ENCODE results near the gene NSFL1C. TPM values are rescaled to one million over a fixed set of nuclear protein-coding genes. Genes with fewer than 3 reads are reported as not detected.

NSFL1C gene
- total RNA-seq, 2 experiments from 2014 or later: 67.2 to 67.9 TPM

- ATAC-seq: no peak
- TF ChIP-seq CTCF (IDR thresholded peaks at IDR 0.05): no peak
- H3K9me3 Mint-ChIP-seq: no peaks in the 10 kb centered on the region
- ChIA-PET CTCF (interaction anchor here (1.1 to 1.4 kb wide), 3 partner anchors 9 to 321 kb away, joined by 3 to 6 read pairs (median 4); no protein-coding TSS in a partner anchor), POLR2A (interaction anchor here (0.6 kb wide), 1 partner anchor 16 kb away, joined by 3 read pairs; no protein-coding TSS in a partner anchor)
- H3K36me3 Mint-ChIP-seq (ENCODE audit: low read depth): peaks cover 59% of the 10 kb centered on the region
- H3K4me1 Mint-ChIP-seq (ENCODE audit: low read depth): peaks cover 4% of the 10 kb centered on the region
- no peak overlapping the region for H3K27ac Mint-ChIP-seq
- DNase-seq: no peak
- intact Hi-C loops (cut with micrococcal nuclease): no loop called here
- H3K4me3 Mint-ChIP-seq: no peak overlapping the region
- H3K27me3 Mint-ChIP-seq: no peaks in the 10 kb centered on the region
These were observed 10.3 kb downstream of the NSFL1C start for GRCh38 chr20:1456300-1456699.

- Mint-ChIP-seq H3K4me3 (no peak overlapping the region), H3K4me1 (ENCODE audit: low read depth) (peaks cover under 1% of the 10 kb centered on the region), H3K27ac (no peak overlapping the region), H3K27me3 (no peaks in the 10 kb centered on the region), H3K36me3 (ENCODE audit: low read depth) (peaks cover 57% of the 10 kb centered on the region), H3K9me3 (no peaks in the 10 kb centered on the region)
- DNase-seq (no peak), ATAC-seq (no peak)
- CTCF ChIA-PET: interaction anchor here (1.9 to 6.0 kb wide), 2 partner anchors 13 to 15 kb away, joined by 4 to 36 read pairs; no protein-coding TSS in a partner anchor
- POLR2A ChIA-PET: interaction anchor here (1.3 kb wide), 1 partner anchor 16 kb away, joined by 3 read pairs; no protein-coding TSS in a partner anchor
- TF ChIP-seq CTCF (IDR thresholded peaks at IDR 0.05): no peak
- intact Hi-C loops (cut with micrococcal nuclease): no loop called here
These were observed 15.6 kb downstream of the NSFL1C start for GRCh38 chr20:1450926-1451491.

GRCh38 chr20:1449370-1449769, 17.3 kb downstream of the NSFL1C start:
- peaks cover 64% of the 10 kb centered on the region for H3K36me3 Mint-ChIP-seq (ENCODE audit: low read depth)

GRCh38 chr20:1448081-1448620, 18.5 kb downstream of the NSFL1C start:
- ChIA-PET POLR2A (interaction anchor here (1.1 to 1.3 kb wide), 2 partner anchors 13 to 18 kb away, joined by 4 to 5 read pairs; no protein-coding TSS in a partner anchor), CTCF (interaction anchor here (1.2 to 6.0 kb wide), 7 partner anchors 10 to 329 kb away, joined by 3 to 36 read pairs (median 6); partner anchors contain the start of gene NSFL1C)
- Mint-ChIP-seq H3K4me1 (ENCODE audit: low read depth) (no peaks in the 10 kb centered on the region), H3K4me3 (no peak overlapping the region), H3K9me3 (no peaks in the 10 kb centered on the region), H3K27me3 (no peaks in the 10 kb centered on the region), H3K27ac (no peak overlapping the region), H3K36me3 (ENCODE audit: low read depth) (peaks cover 61% of the 10 kb centered on the region)
- ATAC-seq (no peak), DNase-seq (no peak)
- intact Hi-C loops (cut with micrococcal nuclease): no loop called here
- TF ChIP-seq CTCF (IDR thresholded peaks at IDR 0.05): no peak

More at GRCh38 chr20:1449370-1449769, 17.3 kb downstream of the NSFL1C start:
- no peak overlapping the region for H3K27ac Mint-ChIP-seq
- ChIA-PET POLR2A (interaction anchor here (0.7 kb wide), 1 partner anchor 283 kb away, joined by 4 read pairs; no protein-coding TSS in a partner anchor), CTCF (interaction anchor here (2.1 to 6.0 kb wide), 3 partner anchors 11 to 54 kb away, joined by 6 to 36 read pairs (median 11); partner anchors contain the start of gene NSFL1C)
- H3K4me1 Mint-ChIP-seq (ENCODE audit: low read depth): no peaks in the 10 kb centered on the region
- intact Hi-C loops (cut with micrococcal nuclease): no loop called here
- no peaks in the 10 kb centered on the region for H3K27me3 Mint-ChIP-seq
- DNase-seq (no peak), ATAC-seq (no peak)
- no peak for TF ChIP-seq CTCF (IDR thresholded peaks at IDR 0.05)
- no peak overlapping the region for H3K4me3 Mint-ChIP-seq
- H3K9me3 Mint-ChIP-seq: no peaks in the 10 kb centered on the region

- no peak for DNase-seq
- no peak for TF ChIP-seq CTCF (IDR thresholded peaks at IDR 0.05)
- H3K27me3 Mint-ChIP-seq: no peaks in the 10 kb centered on the region
- ATAC-seq: no peak
- intact Hi-C loops (cut with micrococcal nuclease): no loop called here
- peaks cover 4% of the 10 kb centered on the region for H3K4me1 Mint-ChIP-seq (ENCODE audit: low read depth)
- POLR2A ChIA-PET: no interaction called here
- peaks cover 58% of the 10 kb centered on the region for H3K36me3 Mint-ChIP-seq (ENCODE audit: low read depth)
- no peaks in the 10 kb centered on the region for H3K9me3 Mint-ChIP-seq
- H3K27ac Mint-ChIP-seq: no peak overlapping the region
- H3K4me3 Mint-ChIP-seq: no peak overlapping the region
- CTCF ChIA-PET: interaction anchor here (0.6 to 6.0 kb wide), 2 partner anchors 8 to 57 kb away, joined by 3 to 36 read pairs; no protein-coding TSS in a partner anchor
These were observed 20.1 kb downstream of the NSFL1C start for GRCh38 chr20:1446536-1446935.

Measured in activated CD8-positive, alpha-beta T cell treated with anti-CD3 and anti-CD28 coated beads for 36 hours (primary cell).